Parathyroid adenoma (tissue), 2 donors: ENCODE results near the gene IL19.

Experiments used
- H2AFZ ChIP-seq: fragments of 300-600 bp; sonication (generic); one replicate; pipeline ENCODE4 v1.7.0; 2017; ENCODE audit warnings: antibody characterized with exemption, mild to moderate bottlenecking
- H3K27ac ChIP-seq: fragments of 300-600 bp; sonication (generic); one replicate; pipeline ENCODE4 v1.7.0; 2017
- H3K27me3 ChIP-seq: fragments of 300-600 bp; sonication (generic); one replicate; pipeline ENCODE4 v1.7.0; 2017; ENCODE audit warnings: low read length; ENCODE audit not compliant: control insufficient read depth, insufficient read depth
- H3K36me3 ChIP-seq: fragments of 300-600 bp; sonication (generic); one replicate; pipeline ENCODE4 v1.7.0; 2017; ENCODE audit warnings: low read length; ENCODE audit not compliant: control insufficient read depth, insufficient read depth
- H3K4me1 ChIP-seq: fragments of 300-600 bp; sonication (generic); one replicate; pipeline ENCODE4 v1.7.0; 2017; ENCODE audit warnings: control low read depth
- H3K4me2 ChIP-seq: fragments of 300-600 bp; sonication (generic); one replicate; pipeline ENCODE4 v1.7.0; 2017; ENCODE audit warnings: low read length
- H3K4me3 ChIP-seq: fragments of 300-600 bp; sonication (generic); one replicate; pipeline ENCODE4 v1.7.0; 2017; ENCODE audit warnings: low read depth, low read length
- H3K79me2 ChIP-seq: fragments of 300-600 bp; sonication (generic); one replicate; pipeline ENCODE4 v1.7.0; 2017; ENCODE audit warnings: control low read depth
- H3K9ac ChIP-seq: fragments of 300-600 bp; sonication (generic); one replicate; pipeline ENCODE4 v1.7.0; 2017; ENCODE audit warnings: mild to moderate bottlenecking
- H3K9me3 ChIP-seq: fragments of 300-600 bp; sonication (generic); one replicate; pipeline ENCODE4 v1.7.0; 2017; ENCODE audit warnings: low read length; ENCODE audit not compliant: control insufficient read depth
- TF ChIP-seq, protein P1 (sequence below): fragments of 300-600 bp; sonication (generic); IDR thresholded peaks from one replicate; pipeline ENCODE4 v1.7.0; 2017; ENCODE audit warnings: antibody characterized with exemption, mild to moderate bottlenecking
- donor health status: primary hyperparathyroidism.

The IL19 gene

DNA sequence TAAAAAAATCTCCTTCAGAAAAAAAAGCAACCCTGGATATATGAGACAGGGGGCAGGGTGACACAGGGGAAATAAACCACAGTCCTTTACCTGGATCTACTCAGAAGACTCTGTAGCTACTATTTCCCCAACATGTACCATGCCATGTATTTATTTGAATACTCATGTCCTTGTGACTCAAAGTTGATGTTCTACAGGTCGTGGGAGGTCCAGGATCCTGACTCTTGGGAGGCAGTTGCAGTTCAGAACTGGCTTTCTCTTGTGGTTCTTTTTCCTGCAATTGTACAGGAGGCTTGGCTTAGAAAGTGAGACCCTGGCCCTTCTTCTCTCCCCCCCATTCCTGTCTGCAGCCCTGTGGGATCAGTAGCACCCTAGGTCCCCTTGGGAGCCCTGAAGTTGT, 120.8 kb downstream of the IL19 start:
- Histone ChIP-seq H3K36me3 (no peaks in the 10 kb centered on the region), H2AFZ (no peak overlapping the region), H3K79me2 (no peaks in the 10 kb centered on the region), H3K4me2 (no peak overlapping the region), H3K9ac (no peak overlapping the region), H3K9me3 (no peaks in the 10 kb centered on the region), H3K27me3 (no peaks in the 10 kb centered on the region), H3K4me3 (no peak overlapping the region), H3K4me1 (no peaks in the 10 kb centered on the region), H3K27ac (no peak overlapping the region)
- TF ChIP-seq, protein P1, sequence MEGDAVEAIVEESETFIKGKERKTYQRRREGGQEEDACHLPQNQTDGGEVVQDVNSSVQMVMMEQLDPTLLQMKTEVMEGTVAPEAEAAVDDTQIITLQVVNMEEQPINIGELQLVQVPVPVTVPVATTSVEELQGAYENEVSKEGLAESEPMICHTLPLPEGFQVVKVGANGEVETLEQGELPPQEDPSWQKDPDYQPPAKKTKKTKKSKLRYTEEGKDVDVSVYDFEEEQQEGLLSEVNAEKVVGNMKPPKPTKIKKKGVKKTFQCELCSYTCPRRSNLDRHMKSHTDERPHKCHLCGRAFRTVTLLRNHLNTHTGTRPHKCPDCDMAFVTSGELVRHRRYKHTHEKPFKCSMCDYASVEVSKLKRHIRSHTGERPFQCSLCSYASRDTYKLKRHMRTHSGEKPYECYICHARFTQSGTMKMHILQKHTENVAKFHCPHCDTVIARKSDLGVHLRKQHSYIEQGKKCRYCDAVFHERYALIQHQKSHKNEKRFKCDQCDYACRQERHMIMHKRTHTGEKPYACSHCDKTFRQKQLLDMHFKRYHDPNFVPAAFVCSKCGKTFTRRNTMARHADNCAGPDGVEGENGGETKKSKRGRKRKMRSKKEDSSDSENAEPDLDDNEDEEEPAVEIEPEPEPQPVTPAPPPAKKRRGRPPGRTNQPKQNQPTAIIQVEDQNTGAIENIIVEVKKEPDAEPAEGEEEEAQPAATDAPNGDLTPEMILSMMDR = no peak
